Body of pancreas (tissue), 4 donors: ENCODE data around the gene IL16. TPM values are rescaled to one million over a fixed set of nuclear protein-coding genes. Genes with fewer than 3 reads are reported as not detected.

Experiments used
- ATAC-seq: fragments of 150-250 bp; one replicate; pipeline ENCODE4 v1.9.1; 2016
- DNase-seq, 4 donors: peaks; one replicate each; pipeline ENCODE4 v3.0.0-alpha.2; 2019
- H3K27ac ChIP-seq, 4 donors: fragments of 200-600 bp; sonication (generic); 1 replicate in 3 of 4; 2 replicates in 1 of 4; pipeline versions ENCODE4 v1.5.1 to v1.6.1; 2016 to 2019; ENCODE audit warnings: mild to moderate bottlenecking in 1 of 4, mixed read lengths in 1 of 4, moderate library complexity in 1 of 4
- H3K27me3 ChIP-seq, 2 donors: fragments of 200-600 bp; sonication (generic); one replicate each; pipeline ENCODE4 v1.6.0; 2016; ENCODE audit warnings: mild to moderate bottlenecking in 1 of 2
- H3K36me3 ChIP-seq, 2 donors: fragments of 200-600 bp; sonication (generic); replicated peaks in 1 of 2; 2 replicates each; pipeline ENCODE4 v1.5.1; 2016; ENCODE audit warnings: low read depth in 2 of 2; ENCODE audit not compliant: insufficient read depth in 1 of 2
- H3K4me1 ChIP-seq: fragments of 200-600 bp; sonication (generic); one replicate; pipeline ENCODE4 v1.6.0; 2016
- H3K4me3 ChIP-seq, 2 donors: fragments of 200-600 bp; sonication (generic); 1 replicate in 1 of 2; 2 replicates in 1 of 2; pipeline ENCODE4 v1.5.1; 2016 to 2019
- H3K9me3 ChIP-seq, 3 donors: fragments of 200-600 bp; sonication (generic); 1 replicate in 2 of 3; 2 replicates in 1 of 3; pipeline ENCODE4 v1.5.1; 2016
- CTCF ChIP-seq, 7 experiments: fragments of 450-650 bp in 4 of 7; fragments of 200-600 bp in 3 of 7; sonication (generic) in 3 of 7; IDR thresholded peaks; one replicate each; pipeline ENCODE4 v1.5.1; 2016 to 2019; ENCODE audit warnings: antibody characterized with exemption in 7 of 7
- POLR2A ChIP-seq, 3 donors: fragments of 450-650 bp; IDR thresholded peaks; one replicate each; pipeline ENCODE4 v1.6.1; 2016; ENCODE audit warnings: antibody characterized with exemption in 3 of 3, mild to moderate bottlenecking in 2 of 3
- WGBS, 2 donors: methylation state at CpG; one replicate each; pipeline ENCODE4 v1.1.5; 2017; 5-methylcytosine and 5-hydroxymethylcytosine counted together
- intact Hi-C: fragments of 100-400 bp; cut with DNase I; formaldehyde crosslinking; loops from one replicate; pipeline ENCODE4 v1.15.1; 2023
- total RNA-seq, 2 donors: library from RNA; depleted of rRNA; stranded (reverse); fragments of >200 nt; gene quantifications; one replicate each; pipeline ENCODE4 v1.1.0, GENCODE V29; 2016

IL16 gene
- total RNA-seq, 2 donors from 2014 or later = 2.9 to 4.9 TPM

GRCh38 chr15:81333363-81333762 lies 136.7 kb downstream of the IL16 start:
- H3K27me3 ChIP-seq = no peaks in the 10 kb centered on the region
- no peak for DNase-seq
- no peak overlapping the region for H3K27ac ChIP-seq
- intact Hi-C loops = no loop called here
- H3K36me3 ChIP-seq = no peaks in the 10 kb centered on the region
- TF ChIP-seq POLR2A (IDR thresholded peaks at IDR 0.05) = no peak
- no peak for TF ChIP-seq CTCF (IDR thresholded peaks at IDR 0.05)
- no peaks in the 10 kb centered on the region for H3K9me3 ChIP-seq
- peaks cover 7% of the 10 kb centered on the region for H3K4me1 ChIP-seq
- no peak for ATAC-seq
- no peak overlapping the region for H3K4me3 ChIP-seq
- WGBS, 2 donors = 96 to 100% methylated on average over 3 of the region's 3 CpGs

GRCh38 chr15:81334768-81335435 lies 138.2 kb downstream of the IL16 start:
- 86 to 91% methylated on average over 10 of the region's 10 CpGs for WGBS, 2 donors
- TF ChIP-seq CTCF (IDR thresholded peaks at IDR 0.05) (no peak), POLR2A (IDR thresholded peaks at IDR 0.05) (no peak)
- H3K36me3 ChIP-seq = no peaks in the 10 kb centered on the region
- no peak overlapping the region for H3K4me3 ChIP-seq
- no peaks in the 10 kb centered on the region for H3K9me3 ChIP-seq
- no peak overlapping the region for H3K27ac ChIP-seq
- ATAC-seq (no peak), DNase-seq (no peak)
- no peaks in the 10 kb centered on the region for H3K27me3 ChIP-seq
- H3K4me1 ChIP-seq = peaks cover 10% of the 10 kb centered on the region
- intact Hi-C loops = no loop called here

- Histone ChIP-seq H3K4me3 (no peak overlapping the region), H3K27ac (no peak overlapping the region), H3K4me1 (peaks cover 10% of the 10 kb centered on the region), H3K36me3 (no peaks in the 10 kb centered on the region), H3K27me3 (no peaks in the 10 kb centered on the region), H3K9me3 (no peaks in the 10 kb centered on the region)
- 92 to 94% methylated on average over 4 of the region's 4 CpGs for WGBS, 2 donors
- no peak for TF ChIP-seq POLR2A (IDR thresholded peaks at IDR 0.05)
- TF ChIP-seq CTCF (IDR thresholded peaks at IDR 0.05) = no peak
- DNase-seq (no peak), ATAC-seq (no peak)
- intact Hi-C loops = no loop called here
Observed at GRCh38 chr15:81335631-81336030, 139.0 kb downstream of the IL16 start.

GRCh38 chr15:81336568-81336967 lies 139.9 kb downstream of the IL16 start:
- Histone ChIP-seq H3K4me3 (no peak overlapping the region), H3K27me3 (no peaks in the 10 kb centered on the region), H3K9me3 (no peaks in the 10 kb centered on the region), H3K4me1 (peaks cover 10% of the 10 kb centered on the region), H3K36me3 (no peaks in the 10 kb centered on the region), H3K27ac (no peak overlapping the region)
- DNase-seq (no peak), ATAC-seq (no peak)
- intact Hi-C loops = no loop called here
- 83 to 92% methylated on average over 4 of the region's 4 CpGs for WGBS, 2 donors
- TF ChIP-seq POLR2A (IDR thresholded peaks at IDR 0.05) (no peak), CTCF (IDR thresholded peaks at IDR 0.05) (peak in 1 of 7 experiments; percentile 20)

GRCh38 chr15:81337241-81337640 lies 140.6 kb downstream of the IL16 start:
- no peak for DNase-seq
- intact Hi-C loops = no loop called here
- H3K4me3 ChIP-seq = no peak overlapping the region
- H3K4me1 ChIP-seq = peaks cover 10% of the 10 kb centered on the region
- ATAC-seq = no peak
- WGBS, 2 donors = 89 to 90% methylated on average over 3 of the region's 3 CpGs
- no peak overlapping the region for H3K27ac ChIP-seq
- no peaks in the 10 kb centered on the region for H3K36me3 ChIP-seq
- H3K9me3 ChIP-seq = no peaks in the 10 kb centered on the region
- H3K27me3 ChIP-seq = no peaks in the 10 kb centered on the region
- no peak for TF ChIP-seq POLR2A (IDR thresholded peaks at IDR 0.05)
- TF ChIP-seq CTCF (IDR thresholded peaks at IDR 0.05) = no peak
